ENCODE data around the gene GCN1. TPM values are rescaled to one million over a fixed set of nuclear protein-coding genes. Genes with fewer than 3 reads are reported as not detected.

The GCN1 gene
- total and polyA plus RNA-seq, 2 experiments from 2014 or later: 27.0 to 76.0 TPM

DNA sequence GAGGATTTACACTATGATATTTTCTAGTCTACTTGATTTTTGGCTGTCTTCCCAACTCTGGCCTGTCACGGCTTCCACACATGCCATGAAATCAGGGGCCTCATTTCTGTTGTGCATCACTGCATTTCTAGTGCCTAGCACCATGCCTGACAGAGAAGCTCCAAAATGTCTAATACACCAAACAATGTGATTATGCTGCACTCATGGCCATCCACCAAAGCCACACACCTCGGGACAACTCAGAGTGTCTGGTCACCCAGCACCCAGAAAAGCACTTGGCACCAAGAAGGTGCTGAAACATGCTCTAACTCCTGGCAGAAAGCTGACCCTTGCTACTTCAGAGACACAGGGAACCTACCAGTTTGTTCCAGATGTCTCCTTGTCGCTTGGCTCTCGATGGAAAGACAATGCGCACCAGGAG lies 11.3 kb downstream of the GCN1 start:
- no peaks in the 10 kb centered on the region for H3K4me1 ChIP-seq (ENCODE audit: low read depth)
- peaks cover 43% of the 10 kb centered on the region for H3K36me3 ChIP-seq
- H3K27ac ChIP-seq: no peak overlapping the region
- no peaks in the 10 kb centered on the region for H3K9me3 ChIP-seq (ENCODE audit: low read depth)
- H3K4me3 ChIP-seq: no peak overlapping the region
- H3K27me3 ChIP-seq: no peaks in the 10 kb centered on the region
- TF ChIP-seq, protein P1, sequence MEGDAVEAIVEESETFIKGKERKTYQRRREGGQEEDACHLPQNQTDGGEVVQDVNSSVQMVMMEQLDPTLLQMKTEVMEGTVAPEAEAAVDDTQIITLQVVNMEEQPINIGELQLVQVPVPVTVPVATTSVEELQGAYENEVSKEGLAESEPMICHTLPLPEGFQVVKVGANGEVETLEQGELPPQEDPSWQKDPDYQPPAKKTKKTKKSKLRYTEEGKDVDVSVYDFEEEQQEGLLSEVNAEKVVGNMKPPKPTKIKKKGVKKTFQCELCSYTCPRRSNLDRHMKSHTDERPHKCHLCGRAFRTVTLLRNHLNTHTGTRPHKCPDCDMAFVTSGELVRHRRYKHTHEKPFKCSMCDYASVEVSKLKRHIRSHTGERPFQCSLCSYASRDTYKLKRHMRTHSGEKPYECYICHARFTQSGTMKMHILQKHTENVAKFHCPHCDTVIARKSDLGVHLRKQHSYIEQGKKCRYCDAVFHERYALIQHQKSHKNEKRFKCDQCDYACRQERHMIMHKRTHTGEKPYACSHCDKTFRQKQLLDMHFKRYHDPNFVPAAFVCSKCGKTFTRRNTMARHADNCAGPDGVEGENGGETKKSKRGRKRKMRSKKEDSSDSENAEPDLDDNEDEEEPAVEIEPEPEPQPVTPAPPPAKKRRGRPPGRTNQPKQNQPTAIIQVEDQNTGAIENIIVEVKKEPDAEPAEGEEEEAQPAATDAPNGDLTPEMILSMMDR (IDR thresholded peaks at IDR 0.05; ENCODE audit: low read depth, low read length): no peak
- DNase-seq (ENCODE audit: low read depth in 1 of 2, low spot score in 1 of 2): peak in 1 of 2 donors; percentile 38

DNA sequence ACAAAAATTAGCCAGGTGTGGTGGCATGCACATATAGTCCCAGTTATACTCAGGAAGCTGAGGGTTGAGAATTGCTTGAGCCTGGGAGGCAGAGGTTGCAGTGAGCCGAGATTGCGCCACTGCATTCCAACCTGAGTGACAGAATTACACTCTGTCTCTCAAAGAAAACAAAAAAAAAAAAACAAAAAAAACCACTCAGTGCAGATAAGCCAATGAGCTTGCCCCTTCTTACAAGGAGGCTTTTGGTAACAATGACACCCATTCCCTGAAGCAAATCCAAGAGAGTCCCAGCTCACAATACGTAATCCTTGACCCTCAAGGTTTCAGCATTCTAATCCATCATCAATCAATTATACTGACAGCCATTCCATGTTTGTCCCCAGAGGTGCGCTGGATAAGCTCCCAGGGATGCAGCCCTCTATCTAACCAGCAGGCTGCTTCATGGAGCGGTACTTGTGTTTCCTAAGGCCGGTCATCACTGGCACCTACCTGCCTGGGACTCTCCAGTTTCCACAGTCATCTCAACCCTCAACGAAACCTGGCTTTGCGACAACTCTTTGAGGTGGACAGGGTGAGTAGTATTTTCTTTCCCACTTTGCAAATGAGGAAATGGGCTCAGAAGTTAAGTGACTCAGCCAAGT lies 12.4 kb downstream of the GCN1 start:
- TF ChIP-seq, protein P1 (IDR thresholded peaks at IDR 0.05; ENCODE audit: low read depth, low read length): no peak
- DNase-seq (ENCODE audit: low read depth in 1 of 2, low spot score in 1 of 2): peak in 1 of 2 donors; percentile 62
- Histone ChIP-seq H3K4me3 (no peak overlapping the region), H3K9me3 (ENCODE audit: low read depth) (no peaks in the 10 kb centered on the region), H3K27me3 (no peaks in the 10 kb centered on the region), H3K4me1 (ENCODE audit: low read depth) (no peaks in the 10 kb centered on the region), H3K36me3 (peaks cover 47% of the 10 kb centered on the region), H3K27ac (no peak overlapping the region)

DNA sequence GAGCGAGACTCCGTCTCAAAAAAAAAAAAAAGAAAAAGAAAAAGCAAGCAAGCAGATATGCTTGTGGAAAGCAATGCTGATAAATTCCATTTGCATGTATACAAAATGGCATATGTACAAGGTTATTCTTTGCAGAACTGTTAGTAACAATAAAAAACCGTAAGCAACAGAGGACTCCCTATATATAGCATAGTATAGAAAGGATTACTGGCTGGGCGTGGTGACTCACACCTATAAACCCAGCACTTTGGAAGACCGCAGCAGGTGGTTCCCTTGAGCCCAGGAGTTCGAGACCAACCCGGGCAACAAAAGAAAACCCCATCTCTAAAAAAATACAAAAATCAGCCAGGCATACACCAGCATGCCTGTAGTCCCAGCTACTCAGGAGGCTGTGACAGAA lies 13.5 kb downstream of the GCN1 start:
- TF ChIP-seq, protein P1 (IDR thresholded peaks at IDR 0.05; ENCODE audit: low read depth, low read length): no peak
- no peak for DNase-seq (ENCODE audit: low read depth in 1 of 2, low spot score in 1 of 2)
- H3K9me3 ChIP-seq (ENCODE audit: low read depth): no peaks in the 10 kb centered on the region
- H3K27me3 ChIP-seq: no peaks in the 10 kb centered on the region
- no peak overlapping the region for H3K4me3 ChIP-seq
- no peak overlapping the region for H3K27ac ChIP-seq
- no peaks in the 10 kb centered on the region for H3K4me1 ChIP-seq (ENCODE audit: low read depth)
- H3K36me3 ChIP-seq: peaks cover 55% of the 10 kb centered on the region

DNA sequence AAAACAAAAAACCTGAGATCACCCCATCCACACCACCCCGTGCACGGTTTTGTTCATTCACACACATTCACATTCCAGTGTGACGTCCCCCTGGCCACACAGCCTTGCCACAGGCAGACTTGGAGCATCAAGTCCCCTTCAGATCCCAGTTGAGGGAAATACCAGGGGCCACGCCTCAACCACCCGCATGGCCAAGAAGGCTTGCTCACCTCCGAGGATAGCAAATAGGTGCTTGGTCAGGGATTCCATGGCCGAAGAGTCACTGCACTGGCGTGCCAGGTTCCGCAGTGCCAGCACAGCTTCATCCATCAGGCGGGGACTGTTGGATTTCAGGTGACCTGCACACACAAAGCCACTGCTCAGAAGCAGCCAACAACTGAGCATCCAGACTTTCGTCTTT lies 19.0 kb downstream of the GCN1 start:
- no peak for DNase-seq (ENCODE audit: low read depth in 1 of 2, low spot score in 1 of 2)
- Histone ChIP-seq H3K9me3 (ENCODE audit: low read depth) (no peaks in the 10 kb centered on the region), H3K4me1 (ENCODE audit: low read depth) (no peaks in the 10 kb centered on the region), H3K27me3 (no peaks in the 10 kb centered on the region), H3K36me3 (peaks cover 59% of the 10 kb centered on the region), H3K4me3 (no peak overlapping the region), H3K27ac (no peak overlapping the region)
- TF ChIP-seq, protein P1 (IDR thresholded peaks at IDR 0.05; ENCODE audit: low read depth, low read length): no peak

DNA sequence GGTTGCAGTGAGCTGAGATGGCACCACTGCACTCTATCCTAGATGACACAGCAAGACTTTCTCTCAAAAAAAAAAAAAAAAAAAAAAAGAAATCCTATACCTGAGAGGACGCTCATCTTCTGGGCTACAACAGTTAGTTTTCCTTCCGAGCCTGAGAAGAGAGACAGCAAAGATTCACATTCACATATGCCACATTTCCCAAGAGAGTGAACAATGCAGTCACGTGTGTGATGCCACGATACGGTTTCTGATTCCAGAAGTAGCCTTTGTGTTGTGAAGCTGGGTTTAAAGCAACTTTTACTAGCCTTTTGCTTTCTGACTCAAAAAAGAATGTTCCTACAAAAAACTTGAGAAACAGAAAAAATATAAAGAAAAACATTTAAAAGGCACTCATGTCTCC lies 19.5 kb downstream of the GCN1 start:
- H3K27me3 ChIP-seq: no peaks in the 10 kb centered on the region
- no peak overlapping the region for H3K27ac ChIP-seq
- TF ChIP-seq, protein P1 (IDR thresholded peaks at IDR 0.05; ENCODE audit: low read depth, low read length): no peak
- DNase-seq (ENCODE audit: low read depth in 1 of 2, low spot score in 1 of 2): no peak
- H3K9me3 ChIP-seq (ENCODE audit: low read depth): no peaks in the 10 kb centered on the region
- peaks cover 63% of the 10 kb centered on the region for H3K36me3 ChIP-seq
- H3K4me3 ChIP-seq: no peak overlapping the region
- H3K4me1 ChIP-seq (ENCODE audit: low read depth): no peaks in the 10 kb centered on the region

Data from cardiac muscle cell (in vitro differentiated cells and primary cell).